Astrocyte (in vitro differentiated cells and primary cell): ENCODE data around the gene DYRK1A.
"Not testable (repeated sequence)": the region's sequence is repeated elsewhere in the genome, so short reads cannot be mapped to it uniquely, and the experiment has no call there.

Source experiments
- CTCF ChIP-seq: IDR thresholded peaks from 2 replicates; pipeline ENCODE4 v1.5.1; 2011; ENCODE audit warnings: low read depth, mild to moderate bottlenecking, inconsistent platforms, low read length, moderate library complexity; ENCODE audit not compliant: insufficient read depth
- EZH2 ChIP-seq: IDR thresholded peaks from 2 replicates; pipeline ENCODE4 v1.6.1; 2012; ENCODE audit warnings: mild to moderate bottlenecking, low read length, inconsistent platforms; ENCODE audit not compliant: insufficient read depth

GRCh38 chr21:37524944-37525343, 158.4 kb downstream of the DYRK1A start:
- not testable (repeated sequence) for TF ChIP-seq CTCF, EZH2
